ENCODE results near the gene GAL3ST3. TPM values are rescaled to one million over a fixed set of nuclear protein-coding genes. Genes with fewer than 3 reads are reported as not detected.

GAL3ST3 gene
- polyA plus RNA-seq, 3 donors = not detected

DNA sequence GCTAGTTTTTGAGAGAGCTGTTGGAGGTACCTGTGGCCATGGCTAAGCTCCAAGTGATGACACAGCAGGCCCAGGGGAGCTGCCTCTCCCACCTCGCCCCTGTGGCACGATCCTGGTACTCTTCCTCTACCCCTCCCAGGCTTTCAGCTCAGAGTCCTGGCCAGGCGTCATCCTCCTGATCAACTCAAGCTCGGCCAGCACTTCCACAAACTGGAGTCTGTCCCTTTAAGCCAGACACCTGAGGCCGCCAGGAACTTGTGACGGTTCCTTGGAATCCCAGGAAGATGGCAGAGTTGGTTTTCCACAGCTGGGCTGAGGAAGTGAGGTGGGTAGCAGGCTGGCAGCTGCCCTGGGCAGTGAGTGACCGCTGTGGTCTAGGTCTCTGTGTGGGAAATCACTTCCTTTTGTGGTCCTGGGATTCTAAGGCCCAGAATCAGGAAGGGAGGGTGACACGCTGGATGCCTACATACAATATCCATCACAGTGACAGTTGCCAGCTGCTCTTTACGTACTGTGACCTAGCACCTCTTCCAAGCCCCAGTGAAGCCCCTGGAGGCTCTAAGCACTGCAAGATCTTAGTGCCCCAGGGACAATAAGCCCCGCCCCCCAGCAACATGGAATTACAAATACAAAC, 40.4 kb downstream of the GAL3ST3 start:
- Histone ChIP-seq H4K20me1 (ENCODE audit: insufficient read depth, low read length) (no peaks in the 10 kb centered on the region), H3K27ac (ENCODE audit: low read depth in 1 of 2, low read length in 2 of 2) (no peak overlapping the region), H3K4me3 (replicated peaks in 1 of 3; ENCODE audit: low read depth in 2 of 3, low read length in 3 of 3) (no peak overlapping the region), H3K36me3 (replicated peaks in 1 of 2; ENCODE audit: control insufficient read depth in 1 of 2, insufficient read depth in 2 of 2, low read length in 2 of 2) (peaks cover 10 to 26% of the 10 kb centered on the region in 2 donors), H3K4me2 (replicated peaks; ENCODE audit: extremely low read depth, low read length, poor library complexity, severe bottlenecking) (no peak overlapping the region), H3K79me2 (ENCODE audit: insufficient read depth, low read length) (peaks cover 7% of the 10 kb centered on the region), H3K9me3 (replicated peaks in 1 of 2; ENCODE audit: control insufficient read depth in 1 of 2, insufficient read depth in 1 of 2, low read length in 2 of 2) (no peaks in the 10 kb centered on the region), H3K27me3 (ENCODE audit: control insufficient read depth in 2 of 2, insufficient read depth in 2 of 2, low read length in 2 of 2) (peaks cover 14 to 23% of the 10 kb centered on the region in 2 donors), H2AFZ (ENCODE audit: insufficient read depth, low read depth, low read length, poor library complexity, severe bottlenecking) (peak overlapping the region; percentile 23), H3K4me1 (ENCODE audit: control insufficient read depth in 1 of 2, insufficient read depth in 2 of 2, low read length in 2 of 2) (peaks cover 21 to 23% of the 10 kb centered on the region in 2 donors), H3K9ac (ENCODE audit: insufficient read depth, low read length, poor library complexity, severe bottlenecking) (no peak overlapping the region)
- peaks cover 22 to 35% (median 34%) of the 10 kb centered on the region in 3 donors for H3K27me3 Mint-ChIP-seq (ENCODE audit: low read depth in 3 of 3)
- H3K4me3 Mint-ChIP-seq = no peak overlapping the region
- peaks cover 22% of the 10 kb centered on the region for H3K4me1 Mint-ChIP-seq
- peaks cover 10 to 28% of the 10 kb centered on the region in 2 donors for H3K36me3 Mint-ChIP-seq
- WGBS (ENCODE audit: insufficient coverage) = 54% methylated on average over 7 of the region's 10 CpGs
- DNase-seq = no peak
- H3K27ac Mint-ChIP-seq = no peak overlapping the region
- TF ChIP-seq CTCF (IDR thresholded peaks at IDR 0.05) = no peak
- intact Hi-C loops (cut with micrococcal nuclease) = no loop called here
- peaks cover 0 to 5% (median 2%) of the 10 kb centered on the region in 7 donors for H3K9me3 Mint-ChIP-seq

GRCh38 chr11:66008095-66008467, 40.9 kb downstream of the GAL3ST3 start:
- TF ChIP-seq CTCF (IDR thresholded peaks at IDR 0.05) = no peak
- no CpG with 5 or more reads among the region's 2 CpGs for WGBS (ENCODE audit: insufficient coverage)

More at GRCh38 chr11:66008095-66008467, 40.9 kb downstream of the GAL3ST3 start:
- no peak overlapping the region for H3K27ac ChIP-seq (ENCODE audit: low read depth in 1 of 2, low read length in 2 of 2)
- peaks cover 12% of the 10 kb centered on the region for H3K79me2 ChIP-seq (ENCODE audit: insufficient read depth, low read length)
- H3K9me3 ChIP-seq (replicated peaks in 1 of 2; ENCODE audit: control insufficient read depth in 1 of 2, insufficient read depth in 1 of 2, low read length in 2 of 2) = no peaks in the 10 kb centered on the region
- H3K4me2 ChIP-seq (replicated peaks; ENCODE audit: extremely low read depth, low read length, poor library complexity, severe bottlenecking) = no peak overlapping the region
- no peak overlapping the region for H3K9ac ChIP-seq (ENCODE audit: insufficient read depth, low read length, poor library complexity, severe bottlenecking)
- Mint-ChIP-seq H3K4me1 (peaks cover 22% of the 10 kb centered on the region), H3K36me3 (peaks cover 11 to 30% of the 10 kb centered on the region in 2 donors), H3K27ac (no peak overlapping the region), H3K4me3 (no peak overlapping the region), H3K27me3 (ENCODE audit: low read depth in 3 of 3) (peaks cover 22 to 34% (median 33%) of the 10 kb centered on the region in 3 donors), H3K9me3 (peaks cover 0 to 5% (median 2%) of the 10 kb centered on the region in 7 donors)
- intact Hi-C loops (cut with micrococcal nuclease) = no loop called here
- no peak overlapping the region for H2AFZ ChIP-seq (ENCODE audit: insufficient read depth, low read depth, low read length, poor library complexity, severe bottlenecking)
- peaks cover 10 to 26% of the 10 kb centered on the region in 2 donors for H3K36me3 ChIP-seq (replicated peaks in 1 of 2; ENCODE audit: control insufficient read depth in 1 of 2, insufficient read depth in 2 of 2, low read length in 2 of 2)
- peaks cover 20 to 23% of the 10 kb centered on the region in 2 donors for H3K4me1 ChIP-seq (ENCODE audit: control insufficient read depth in 1 of 2, insufficient read depth in 2 of 2, low read length in 2 of 2)
- no peak for DNase-seq
- peaks cover under 1% of the 10 kb centered on the region for H4K20me1 ChIP-seq (ENCODE audit: insufficient read depth, low read length)
- peaks cover 14 to 23% of the 10 kb centered on the region in 2 donors for H3K27me3 ChIP-seq (ENCODE audit: control insufficient read depth in 2 of 2, insufficient read depth in 2 of 2, low read length in 2 of 2)
- no peak overlapping the region for H3K4me3 ChIP-seq (replicated peaks in 1 of 3; ENCODE audit: low read depth in 2 of 3, low read length in 3 of 3)
